NCI-H1694 treated with DMSO at 0.1 percent for 48 hours (cell line): ENCODE data around the gene STOML1.
A peak's percentile ranks its signal among the peaks of the same experiment; 100 is the strongest.

Source experiments
- DNase-seq: peaks from one replicate; lab custom pipeline; 2025; lab: John Stamatoyannopoulos, UW

Gene STOML1

DNA sequence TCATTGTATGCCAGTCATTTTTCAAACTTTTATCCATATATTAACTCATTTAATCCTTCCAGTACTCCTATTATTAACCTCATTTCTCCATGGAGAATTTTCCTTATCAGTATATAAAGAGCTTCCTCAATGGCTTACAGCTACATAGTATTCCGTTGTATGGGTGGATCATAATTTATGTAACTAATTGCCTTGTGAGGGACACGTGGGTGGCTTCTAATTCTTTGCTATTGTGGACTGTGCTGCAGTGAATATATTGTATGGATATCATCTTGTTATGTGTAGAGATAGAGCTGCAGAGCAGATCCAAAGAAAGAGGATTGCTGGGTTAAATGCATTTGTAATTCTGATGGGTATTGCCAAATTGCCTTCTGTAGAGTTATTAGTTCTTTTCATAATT, 27.6 kb upstream of the STOML1 start:
- DNase-seq, result no peak

DNA sequence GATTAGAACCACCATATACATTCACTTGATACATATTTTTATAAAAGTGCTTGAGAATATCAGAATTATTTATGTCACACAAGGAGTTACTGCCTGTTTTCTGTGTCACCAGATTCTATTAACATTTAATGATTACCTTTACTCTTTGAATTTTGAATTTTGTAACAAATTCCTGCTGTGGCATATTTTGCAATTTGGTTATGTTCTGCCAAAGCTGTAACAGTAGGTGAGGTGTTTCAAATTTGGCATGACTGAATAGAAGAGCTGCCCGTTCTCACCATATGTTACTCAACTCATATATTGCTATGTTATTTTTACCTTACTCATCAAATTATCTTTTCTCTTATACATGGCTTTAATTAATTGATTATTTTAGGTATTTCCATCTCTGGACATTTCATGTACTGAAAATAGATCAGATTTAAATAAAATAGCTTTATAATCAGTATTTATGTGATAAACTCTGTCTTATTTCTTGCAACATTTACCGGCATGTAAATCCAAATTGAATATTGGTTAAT, 21.3 kb upstream of the STOML1 start:
- DNase-seq, result no peak

DNA sequence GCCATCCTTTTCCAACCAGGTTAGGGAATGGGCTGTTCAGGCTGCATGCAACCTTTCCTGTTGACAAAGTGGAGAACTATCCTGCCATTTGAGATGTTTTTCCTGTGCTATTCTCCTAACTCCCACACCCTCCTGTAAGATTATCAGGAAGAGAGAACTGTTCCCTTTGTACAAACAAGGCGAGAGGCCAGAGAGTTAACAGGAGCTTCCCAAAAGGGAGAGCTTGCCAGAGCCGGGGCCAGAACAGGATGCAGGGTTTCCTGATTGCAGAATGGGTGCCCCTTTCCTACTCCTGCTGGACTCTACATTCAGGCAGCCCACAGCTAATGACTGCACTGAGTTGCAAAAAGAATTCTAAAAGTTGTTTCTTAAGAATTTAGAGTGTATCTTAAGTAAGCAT, 19.5 kb upstream of the STOML1 start:
- no peak for DNase-seq

DNA sequence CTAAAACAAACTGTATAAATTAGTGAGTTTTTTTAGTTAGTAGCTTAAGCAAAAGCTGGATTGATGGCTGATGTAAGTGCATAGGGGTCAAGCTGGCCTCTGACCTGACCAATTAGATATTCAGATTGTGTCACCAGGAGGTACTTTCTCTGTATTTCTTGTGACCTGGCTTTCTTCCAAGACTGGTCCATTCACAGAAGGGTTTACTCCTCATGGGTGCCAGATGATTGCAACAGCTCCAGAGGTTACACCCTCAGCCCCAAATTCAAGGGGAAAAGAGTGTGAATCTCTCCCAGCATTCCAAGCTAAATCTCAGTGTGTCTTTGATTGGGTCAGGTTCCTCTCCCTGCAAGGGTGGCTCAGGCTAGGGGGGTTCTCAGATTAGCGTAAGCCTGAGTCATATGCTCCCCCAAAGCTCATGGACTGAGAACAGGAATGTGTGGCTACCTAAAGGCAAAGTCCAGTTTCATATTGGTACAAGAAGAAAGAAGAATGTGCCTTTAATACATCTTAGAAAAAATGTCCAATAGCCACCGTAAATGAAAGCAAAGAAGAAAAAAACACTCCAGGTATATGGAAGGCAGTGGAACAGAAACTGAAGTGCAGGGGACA, 18.9 kb upstream of the STOML1 start:
- DNase-seq, result no peak

DNA sequence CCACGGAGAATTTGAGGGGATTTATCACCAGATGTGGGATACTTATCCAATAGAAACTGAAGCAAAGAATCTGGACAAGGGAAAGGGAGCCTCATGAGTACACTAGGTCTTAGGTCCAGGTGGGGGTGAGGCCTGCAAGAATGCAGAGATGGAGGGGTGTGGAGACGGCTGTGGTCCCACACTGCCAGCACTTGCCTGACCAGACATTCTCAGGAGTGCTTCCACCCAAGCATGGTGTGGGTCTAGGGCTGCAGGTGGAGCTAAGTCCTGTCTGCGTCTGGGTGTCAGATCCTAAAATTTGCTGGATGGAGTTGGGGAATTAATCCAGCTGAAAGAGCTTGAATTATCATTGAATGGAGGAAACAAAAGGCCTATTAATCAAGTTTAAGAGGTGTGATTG, 16.8 kb upstream of the STOML1 start:
- DNase-seq, result no peak

DNA sequence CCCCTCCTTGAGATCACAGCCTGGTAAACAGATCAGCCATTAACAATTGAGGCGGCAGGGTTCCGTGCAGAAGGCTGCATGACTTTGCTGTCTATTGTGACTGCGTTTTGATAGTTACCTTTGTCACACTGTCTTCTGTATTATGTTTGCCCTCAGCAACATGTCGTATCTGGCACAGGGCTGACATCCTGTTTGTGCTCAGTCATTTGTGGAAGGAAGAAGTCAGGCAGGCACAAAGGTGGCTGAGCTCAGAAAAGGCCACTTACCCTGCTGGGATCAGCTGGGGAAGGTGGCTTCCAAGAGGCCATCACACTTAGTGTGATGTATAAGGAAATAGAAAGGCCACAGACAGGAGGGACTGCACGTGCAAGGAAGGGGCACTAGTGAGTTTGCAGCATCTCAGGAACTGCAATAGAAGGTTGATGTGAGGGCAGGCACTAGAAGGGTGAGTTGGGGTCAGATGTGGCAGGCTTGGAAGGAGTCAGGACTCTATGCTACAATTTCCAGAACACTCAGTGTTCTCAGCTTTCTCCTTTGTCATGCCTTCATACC, 15.8 kb upstream of the STOML1 start:
- no peak for DNase-seq

DNA sequence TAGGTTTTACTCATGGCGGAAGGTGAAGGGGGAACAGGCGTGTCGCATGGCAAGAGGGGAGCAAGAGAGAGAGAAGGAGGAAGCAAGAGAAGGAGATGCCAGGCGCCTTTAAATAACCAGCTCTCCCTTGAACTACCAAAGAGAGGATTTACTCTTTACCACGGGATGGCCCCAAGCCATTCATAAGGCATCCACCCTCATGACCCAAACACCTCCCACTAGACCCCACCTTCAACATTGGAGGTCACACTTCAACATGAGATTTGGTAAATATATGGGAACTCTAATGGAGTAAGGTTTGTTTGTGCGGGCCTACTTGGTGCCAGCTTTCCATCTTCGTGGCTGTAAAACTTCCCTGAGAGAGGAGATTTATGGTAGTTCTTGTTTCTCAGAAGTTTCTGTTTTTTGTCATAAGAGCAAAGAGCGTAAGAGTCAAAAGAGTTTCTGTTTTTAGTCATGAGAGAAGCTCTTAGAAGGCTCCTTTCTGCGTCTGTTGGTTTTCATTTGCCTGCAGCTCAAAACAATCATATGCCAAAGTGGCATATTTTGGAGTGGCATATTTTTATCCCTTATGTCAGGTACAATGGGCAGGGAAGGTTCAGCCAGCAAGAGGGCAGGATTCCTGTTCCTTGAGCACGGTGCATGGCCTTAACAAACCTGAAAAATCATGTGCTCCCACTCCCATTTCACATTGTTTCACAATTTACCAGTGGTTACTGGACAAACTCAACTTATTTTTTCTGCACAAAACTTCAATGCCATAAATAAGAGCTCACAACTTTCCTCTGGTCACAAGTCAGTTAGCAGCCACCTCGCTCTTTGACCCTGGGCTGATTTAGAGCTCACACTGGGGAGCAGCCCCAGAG, 14.9 kb upstream of the STOML1 start:
- DNase-seq, result no peak

DNA sequence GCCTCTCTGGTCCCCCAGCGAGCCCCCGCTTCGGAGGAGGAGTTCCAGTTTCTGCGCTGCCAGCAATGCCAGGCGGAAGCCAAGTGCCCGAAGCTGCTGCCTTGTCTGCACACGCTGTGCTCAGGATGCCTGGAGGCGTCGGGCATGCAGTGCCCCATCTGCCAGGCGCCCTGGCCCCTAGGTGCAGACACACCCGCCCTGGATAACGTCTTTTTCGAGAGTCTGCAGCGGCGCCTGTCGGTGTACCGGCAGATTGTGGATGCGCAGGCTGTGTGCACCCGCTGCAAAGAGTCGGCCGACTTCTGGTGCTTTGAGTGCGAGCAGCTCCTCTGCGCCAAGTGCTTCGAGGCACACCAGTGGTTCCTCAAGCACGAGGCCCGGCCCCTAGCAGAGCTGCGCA, 5.9 kb upstream of the STOML1 start:
- DNase-seq, result peak; percentile 76

DNA sequence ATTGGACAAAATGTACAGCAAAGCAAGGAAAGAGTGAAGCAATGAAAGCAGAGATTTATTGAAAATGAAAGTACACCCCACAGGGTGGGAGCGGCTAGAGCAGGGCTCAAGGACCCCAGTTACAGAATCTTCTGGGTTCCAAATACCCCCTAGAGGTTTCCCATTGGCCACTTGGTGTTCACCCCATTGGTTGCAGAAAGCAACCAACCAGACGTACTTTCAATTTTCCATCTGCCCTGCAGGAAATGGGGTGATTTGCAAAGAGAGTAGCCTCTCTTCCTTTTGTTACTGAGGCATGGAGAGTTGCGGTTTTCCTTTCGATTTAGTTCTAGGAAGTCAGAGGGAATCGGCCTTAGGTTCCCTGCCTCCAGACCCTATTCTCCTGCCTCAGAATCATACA, 4.8 kb upstream of the STOML1 start:
- no peak for DNase-seq

DNA sequence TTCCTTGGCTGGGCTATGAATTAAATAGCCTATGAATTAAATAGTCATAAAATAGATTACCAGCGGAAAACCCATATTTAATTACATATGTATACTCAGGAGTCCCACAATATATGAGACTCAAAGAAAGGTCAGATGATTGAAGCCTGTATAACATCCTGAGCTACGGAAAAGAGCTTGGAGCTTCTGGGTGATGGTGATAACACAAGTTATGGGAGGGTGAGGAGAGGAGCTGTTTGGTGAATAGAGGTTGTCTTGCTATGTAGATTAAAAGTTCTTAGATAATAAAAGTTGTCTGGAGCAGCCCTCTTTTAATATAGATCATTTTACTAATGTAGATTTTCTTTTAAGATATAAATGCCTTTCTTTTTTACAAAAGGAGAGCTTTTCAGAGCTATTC, 4.2 kb upstream of the STOML1 start:
- DNase-seq, result no peak

DNA sequence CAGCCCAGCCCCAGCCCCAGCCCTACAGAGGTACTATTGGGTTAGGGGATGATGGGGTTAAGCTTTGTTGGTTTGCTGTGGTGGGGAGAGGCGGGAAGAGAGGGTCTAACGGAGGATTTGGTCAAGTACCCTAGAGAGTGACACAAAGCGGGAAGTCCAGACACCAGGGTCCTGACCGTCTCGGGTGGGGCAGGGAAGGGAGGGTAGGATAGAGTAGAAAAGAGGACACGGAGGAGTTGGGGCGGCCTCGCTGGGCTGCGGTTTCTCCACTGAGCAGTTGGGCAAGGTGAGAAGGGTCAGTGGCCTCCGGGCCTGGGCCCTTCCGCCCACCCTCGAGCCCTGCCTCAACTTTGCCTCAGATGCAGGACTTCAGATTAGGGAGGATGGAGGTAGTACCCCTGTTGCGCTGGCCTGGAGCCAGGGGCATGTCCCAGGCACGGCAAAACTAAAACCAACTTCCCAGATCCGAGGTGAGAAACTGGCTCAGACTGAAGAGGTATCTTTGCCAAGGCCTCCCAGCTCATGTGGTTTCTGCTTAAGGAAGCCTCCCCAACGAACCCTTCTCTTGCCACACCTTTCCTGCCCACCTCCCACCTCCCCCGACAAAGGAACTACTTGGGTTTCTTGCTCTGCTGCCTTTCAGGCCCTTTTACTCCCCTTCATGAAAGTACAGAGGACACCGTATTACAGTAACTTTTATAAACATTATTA, 3.0 kb upstream of the STOML1 start:
- DNase-seq, result no peak

DNA sequence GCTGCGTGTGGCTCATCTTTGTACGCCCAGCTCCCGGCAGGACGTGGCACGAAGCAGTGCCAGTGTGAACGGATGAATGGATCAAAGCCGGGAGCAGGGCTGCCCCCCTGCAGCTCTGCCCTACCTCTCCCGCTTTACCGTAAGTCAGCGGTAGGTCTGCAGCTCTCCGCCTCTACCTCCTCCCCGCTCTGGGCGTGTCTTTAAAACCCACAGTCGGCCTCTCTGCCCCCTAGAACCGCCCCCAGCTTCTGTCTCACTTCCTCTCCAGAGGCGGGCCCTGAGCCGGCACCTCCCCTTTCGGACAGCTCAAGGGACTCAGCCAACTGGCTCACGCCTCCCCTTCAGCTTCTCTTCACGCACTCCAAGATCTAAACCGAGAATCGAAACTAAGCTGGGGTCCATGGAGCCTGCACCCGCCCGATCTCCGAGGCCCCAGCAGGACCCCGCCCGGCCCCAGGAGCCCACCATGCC, 2.4 kb upstream of the STOML1 start, which contains the start of gene PML:
Gene PML (plus strand): TSS at position 304 of the 471 bp plus-strand sequence. CDS start 97 bp downstream, at position 401.
- peak; percentile 79 for DNase-seq

DNA sequence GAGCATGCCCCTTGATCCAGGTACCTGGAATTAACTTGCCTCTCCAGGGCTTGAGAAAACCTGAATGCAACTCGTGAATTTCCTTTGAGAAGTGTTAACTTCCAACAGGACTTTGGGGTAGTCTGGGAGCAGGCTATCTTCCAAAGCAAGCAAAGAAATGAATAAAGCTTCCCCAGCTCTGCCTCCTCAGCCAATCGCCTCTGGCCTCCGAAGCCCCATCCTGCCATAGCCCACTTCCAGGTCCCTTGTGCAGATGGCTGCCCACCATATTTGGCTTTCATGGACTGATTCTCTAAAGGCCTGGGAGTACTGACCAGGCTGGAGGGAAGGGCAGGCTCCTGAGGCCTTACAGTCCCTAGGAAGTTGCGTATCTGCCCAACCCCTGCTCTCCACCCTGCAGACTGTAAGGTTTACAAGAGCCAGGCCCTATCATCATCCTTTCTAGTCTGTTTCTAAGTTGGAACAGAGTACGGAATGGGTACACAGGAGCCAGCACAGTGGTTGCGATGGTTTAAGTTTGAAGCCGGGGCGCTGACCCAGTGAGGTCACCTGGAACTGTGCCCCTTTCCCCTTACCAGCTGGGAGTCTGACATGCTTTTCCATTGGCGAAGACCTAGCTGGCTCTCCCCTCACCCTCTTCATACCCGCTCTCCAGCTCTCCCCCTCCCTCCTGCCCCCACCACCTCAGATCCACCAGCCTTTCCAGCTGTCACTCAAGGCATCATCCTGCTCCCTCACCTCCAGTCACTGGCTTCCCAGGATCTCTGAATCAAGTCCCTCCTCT, 1.3 kb upstream of the STOML1 start:
- no peak for DNase-seq

DNA sequence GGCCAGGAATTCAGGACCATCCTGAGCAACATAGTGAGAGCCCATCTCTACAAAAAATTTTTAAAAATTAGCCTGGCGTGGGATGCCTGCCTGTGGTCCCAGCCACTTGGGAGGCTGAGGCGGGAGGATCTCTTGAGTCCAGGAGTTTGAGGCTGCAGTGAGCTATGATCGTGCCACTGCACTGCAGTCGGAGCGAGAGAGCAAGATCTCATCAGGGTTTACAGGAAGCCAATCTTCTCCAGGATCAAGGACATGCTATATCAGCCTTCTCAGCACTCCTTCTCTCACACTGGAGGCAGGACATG, 451 bp upstream of the STOML1 start:
- DNase-seq, result no peak

DNA sequence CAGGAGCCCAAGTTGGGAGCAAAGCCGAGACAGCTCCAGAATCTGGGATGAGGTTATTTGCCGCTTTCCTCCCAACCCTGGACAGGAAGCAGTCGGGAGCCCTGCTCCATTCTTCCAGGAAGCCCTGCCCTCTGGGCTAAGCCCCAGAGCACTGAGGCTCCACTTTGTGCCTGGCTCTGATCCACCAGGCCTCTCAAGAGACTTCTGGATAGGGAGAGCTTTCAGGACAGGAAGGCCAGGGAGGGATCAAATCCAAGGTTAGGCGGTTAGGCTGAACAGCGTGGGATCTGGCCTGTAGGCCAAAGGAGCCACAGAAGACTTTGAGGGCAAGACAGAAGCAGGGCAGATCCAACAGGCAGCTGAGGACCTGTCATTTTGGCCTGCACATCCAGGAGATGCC, 835 bp downstream of the STOML1 start:
- no peak for DNase-seq

DNA sequence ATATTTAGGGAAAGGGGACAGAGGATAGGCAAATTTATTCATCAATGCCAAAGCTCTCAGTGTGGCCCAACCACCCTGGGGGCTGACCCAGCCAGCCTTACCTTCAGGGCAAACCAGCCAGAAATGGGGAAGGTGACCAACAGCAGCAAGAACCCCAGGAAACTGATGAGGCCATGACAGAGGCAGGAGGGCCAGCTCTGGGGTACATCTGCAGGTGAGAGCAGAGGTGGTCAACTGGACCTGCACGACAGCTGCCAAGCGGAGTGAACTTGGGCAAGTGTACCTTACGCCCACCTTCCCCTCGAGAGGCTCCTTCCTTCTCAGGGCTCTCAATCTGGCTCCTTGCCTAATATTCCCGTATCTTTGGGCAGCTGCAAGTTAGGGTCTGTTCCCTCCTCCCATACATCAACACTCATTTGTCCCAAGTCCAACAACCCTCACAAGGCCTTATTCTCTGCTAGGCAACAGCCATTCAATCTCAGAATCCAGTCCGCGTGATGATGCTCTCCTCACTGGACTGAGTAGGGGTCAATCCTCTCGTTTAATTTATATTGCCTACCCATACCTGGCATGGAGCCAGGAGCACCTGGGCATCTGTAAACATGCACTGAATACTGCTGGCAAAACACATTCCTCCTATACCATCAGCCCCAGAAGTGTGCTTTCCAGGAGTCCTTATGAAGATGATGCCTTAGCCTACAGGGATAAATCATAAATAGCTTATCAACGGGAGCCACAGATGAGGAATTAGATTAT, 1.7 kb downstream of the STOML1 start:
- DNase-seq, result no peak

DNA sequence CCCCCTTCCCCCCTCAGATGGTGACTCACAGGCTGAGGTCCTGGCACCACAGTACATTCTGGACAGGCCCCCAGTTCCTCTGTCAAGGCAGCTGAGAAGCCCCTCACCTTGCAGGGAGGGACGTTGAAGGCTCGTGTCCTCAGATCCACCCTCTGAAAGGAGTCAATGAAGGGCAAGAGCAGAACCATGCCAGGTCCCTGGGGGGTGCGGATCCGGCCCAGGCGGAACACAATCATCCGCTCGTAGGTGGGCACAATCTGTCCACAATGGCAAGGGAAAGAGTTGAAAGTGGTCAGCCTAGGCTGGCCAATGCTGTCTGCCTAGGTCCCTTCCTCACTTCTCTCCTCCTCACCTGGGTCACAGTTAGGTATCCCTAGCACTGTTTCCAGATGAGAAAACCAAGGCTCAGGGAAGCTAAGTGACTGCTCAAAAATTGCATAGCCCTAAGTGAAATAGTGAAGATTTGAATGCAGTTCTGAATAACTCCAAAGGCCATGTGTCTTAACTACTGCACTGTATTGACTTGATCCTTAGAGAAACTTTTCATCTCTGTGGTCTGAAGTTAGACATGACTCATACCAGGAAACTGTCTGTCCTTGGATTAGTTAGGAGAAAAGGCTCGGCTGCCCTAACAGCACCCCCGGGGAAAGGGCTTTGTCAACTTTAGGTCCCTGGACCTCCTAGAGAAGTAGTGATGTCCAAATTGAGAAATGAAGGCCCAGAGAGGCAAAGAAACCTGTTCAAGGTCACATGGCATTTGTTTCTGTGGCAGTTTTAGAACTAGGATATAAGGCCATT, 2.9 kb downstream of the STOML1 start:
- DNase-seq, result no peak

DNA sequence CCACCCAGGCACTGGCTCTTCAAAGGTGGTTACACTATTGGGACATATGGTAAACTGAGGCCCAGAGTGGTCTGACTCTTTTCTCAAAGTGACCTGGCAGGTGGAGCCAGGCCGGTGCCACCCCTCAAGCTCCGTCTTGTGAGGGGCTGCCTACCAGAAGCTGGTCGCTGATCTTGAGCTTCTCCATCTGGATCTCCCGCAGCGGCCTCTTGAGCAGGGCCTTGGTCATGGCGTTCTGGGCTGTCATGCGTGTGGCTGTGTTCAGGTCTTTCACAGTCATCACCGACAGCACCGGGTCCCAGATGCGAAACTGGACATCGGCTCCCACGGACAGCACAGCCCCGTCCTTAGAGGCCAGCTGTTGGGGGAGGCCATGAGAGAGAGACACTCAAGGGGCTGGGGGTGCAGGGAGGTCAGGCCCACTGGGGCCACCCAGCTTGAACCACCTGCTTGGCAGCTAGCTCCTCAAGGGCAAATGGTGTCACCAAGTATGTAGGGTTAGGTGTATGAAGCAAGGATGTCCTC, 3.6 kb downstream of the STOML1 start:
- DNase-seq, result no peak

DNA sequence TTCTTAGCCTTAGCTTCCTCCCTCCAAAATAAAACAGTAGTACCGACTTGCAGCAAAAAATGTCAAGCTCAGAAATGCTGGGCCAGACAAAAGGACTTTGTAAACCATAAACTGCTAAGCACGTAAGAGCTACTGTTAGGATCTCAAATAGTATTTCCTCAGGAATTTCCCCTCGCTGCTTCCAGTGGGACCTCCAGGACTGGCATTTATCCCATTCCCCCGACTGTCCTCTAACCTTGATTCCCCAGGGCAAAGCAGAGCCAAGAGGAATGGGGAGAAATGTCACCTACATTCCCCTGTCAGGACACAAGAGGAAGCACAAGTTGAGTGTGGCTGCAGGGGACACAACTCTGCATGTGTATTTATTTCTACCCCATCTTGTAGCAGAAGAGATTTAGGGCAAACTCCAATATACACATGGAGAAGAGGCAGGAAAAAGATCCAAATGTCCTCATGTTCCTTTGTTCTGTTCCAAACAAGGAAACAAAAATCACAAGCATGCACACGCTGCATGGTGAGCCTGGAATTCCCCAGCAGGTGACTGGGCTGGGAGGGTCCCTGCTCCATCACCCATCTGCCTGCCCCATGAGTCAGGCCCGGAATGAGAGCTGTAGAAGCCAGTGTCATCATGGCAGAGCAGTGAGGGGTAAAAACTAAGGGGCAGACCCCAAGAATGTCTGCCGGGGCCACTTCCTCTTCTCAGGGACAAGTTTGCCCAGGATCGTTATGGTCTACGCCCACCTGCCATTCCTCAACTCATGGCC, 4.2 kb downstream of the STOML1 start:
- no peak for DNase-seq
